ENCODE data around the gene HOXD4. TPM values are rescaled to one million over a fixed set of nuclear protein-coding genes. Genes with fewer than 3 reads are reported as not detected.

The HOXD4 gene
- total RNA-seq, 2 experiments from 2014 or later: not detected

- Mint-ChIP-seq H3K27ac (no peak overlapping the region), H3K9me3 (no peaks in the 10 kb centered on the region), H3K4me1 (peaks cover 10% of the 10 kb centered on the region), H3K27me3 (peaks cover 83% of the 10 kb centered on the region), H3K36me3 (no peaks in the 10 kb centered on the region), H3K4me3 (peak overlapping the region; percentile 55)
- POLR2A ChIA-PET: no interaction called here
- DNase-seq: no peak
- ATAC-seq (ENCODE audit: low read depth): no peak
Measured at GRCh38 chr2:176189681-176190641, 38.6 kb downstream of the HOXD4 start.

- POLR2A ChIA-PET: no interaction called here
Measured at GRCh38 chr2:176192351-176192750, 41.0 kb downstream of the HOXD4 start.

GRCh38 chr2:176193048-176193447 is 41.7 kb downstream of the HOXD4 start:
- H3K27me3 Mint-ChIP-seq: peaks cover 71% of the 10 kb centered on the region
- POLR2A ChIA-PET: no interaction called here
- no peaks in the 10 kb centered on the region for H3K4me1 Mint-ChIP-seq
- no peak for DNase-seq
- no peak overlapping the region for H3K4me3 Mint-ChIP-seq
- H3K36me3 Mint-ChIP-seq: no peaks in the 10 kb centered on the region
- no peak for ATAC-seq (ENCODE audit: low read depth)
- H3K27ac Mint-ChIP-seq: no peak overlapping the region
- no peaks in the 10 kb centered on the region for H3K9me3 Mint-ChIP-seq

More at GRCh38 chr2:176192351-176192750, 41.0 kb downstream of the HOXD4 start:
- DNase-seq (no peak), ATAC-seq (ENCODE audit: low read depth) (no peak)
- no peak overlapping the region for H3K4me3 Mint-ChIP-seq
- no peaks in the 10 kb centered on the region for H3K9me3 Mint-ChIP-seq
- peaks cover 6% of the 10 kb centered on the region for H3K4me1 Mint-ChIP-seq
- peaks cover 75% of the 10 kb centered on the region for H3K27me3 Mint-ChIP-seq
- H3K27ac Mint-ChIP-seq: no peak overlapping the region
- H3K36me3 Mint-ChIP-seq: no peaks in the 10 kb centered on the region

GRCh38 chr2:176199902-176200301 is 48.6 kb downstream of the HOXD4 start:
- no peaks in the 10 kb centered on the region for H3K36me3 Mint-ChIP-seq
- POLR2A ChIA-PET: no interaction called here

GRCh38 chr2:176200971-176201370 is 49.6 kb downstream of the HOXD4 start:
- no peak for ATAC-seq (ENCODE audit: low read depth)
- DNase-seq: no peak
- POLR2A ChIA-PET: no interaction called here
- Mint-ChIP-seq H3K4me3 (no peak overlapping the region), H3K9me3 (no peaks in the 10 kb centered on the region), H3K4me1 (no peaks in the 10 kb centered on the region), H3K27me3 (peaks cover 34% of the 10 kb centered on the region), H3K36me3 (no peaks in the 10 kb centered on the region), H3K27ac (no peak overlapping the region)

More at GRCh38 chr2:176199902-176200301, 48.6 kb downstream of the HOXD4 start:
- no peak for DNase-seq
- no peak for ATAC-seq (ENCODE audit: low read depth)
- Mint-ChIP-seq H3K27me3 (peaks cover 39% of the 10 kb centered on the region), H3K27ac (no peak overlapping the region), H3K9me3 (no peaks in the 10 kb centered on the region), H3K4me3 (no peak overlapping the region), H3K4me1 (no peaks in the 10 kb centered on the region)

- Mint-ChIP-seq H3K4me3 (no peak overlapping the region), H3K27ac (no peak overlapping the region), H3K9me3 (no peaks in the 10 kb centered on the region), H3K4me1 (no peaks in the 10 kb centered on the region), H3K36me3 (no peaks in the 10 kb centered on the region), H3K27me3 (peaks cover 29% of the 10 kb centered on the region)
- ATAC-seq (ENCODE audit: low read depth): no peak
- POLR2A ChIA-PET: no interaction called here
- no peak for DNase-seq
Measured at GRCh38 chr2:176202491-176202890, 51.1 kb downstream of the HOXD4 start.

Small RNAs within 50 kb of the gene (microRNA-seq; reads per million reads assigned to microRNA genes)
- 7.7 reads per million, percentile 6 among the genes with 10 or more reads in this experiment for gene MIR10B

Other genes with a start within 250 kb of the HOXD4 start
- gene LNPK, start 149.3 kb upstream of the HOXD4 start, total RNA-seq: 10 to 100 TPM; 41.5 to 45.4 TPM
- not detected for gene EVX2, start 67.6 kb upstream of the HOXD4 start, total RNA-seq
- not detected for gene HOXD13, start 58.8 kb upstream of the HOXD4 start, total RNA-seq
- gene HOXD12, start 51.8 kb upstream of the HOXD4 start, total RNA-seq: not detected
- not detected for gene HOXD11, start 44.3 kb upstream of the HOXD4 start, total RNA-seq
- gene HOXD10, start 34.8 kb upstream of the HOXD4 start, total RNA-seq: not detected
- gene HOXD9, start 28.8 kb upstream of the HOXD4 start, total RNA-seq: not detected
- gene HOXD8, start 21.8 kb upstream of the HOXD4 start, total RNA-seq: not detected
- gene HOXD3, start 5.8 kb downstream of the HOXD4 start, total RNA-seq: not detected
- gene HOXD1, start 37.1 kb downstream of the HOXD4 start, total RNA-seq: not detected
- 10 to 100 TPM; 11.4 to 12.7 TPM for gene MTX2, start 117.9 kb downstream of the HOXD4 start, total RNA-seq